Measurements from ENCODE around the gene MIA2.

MIA2 gene

GRCh38 chr14:39384177-39384576, 150.5 kb downstream of the MIA2 start:
- no peak for DNase-seq (ENCODE audit: low spot score)

- DNase-seq (ENCODE audit: low spot score) = no peak
These were observed 159.6 kb downstream of the MIA2 start for GRCh38 chr14:39393289-39393688.

DNA sequence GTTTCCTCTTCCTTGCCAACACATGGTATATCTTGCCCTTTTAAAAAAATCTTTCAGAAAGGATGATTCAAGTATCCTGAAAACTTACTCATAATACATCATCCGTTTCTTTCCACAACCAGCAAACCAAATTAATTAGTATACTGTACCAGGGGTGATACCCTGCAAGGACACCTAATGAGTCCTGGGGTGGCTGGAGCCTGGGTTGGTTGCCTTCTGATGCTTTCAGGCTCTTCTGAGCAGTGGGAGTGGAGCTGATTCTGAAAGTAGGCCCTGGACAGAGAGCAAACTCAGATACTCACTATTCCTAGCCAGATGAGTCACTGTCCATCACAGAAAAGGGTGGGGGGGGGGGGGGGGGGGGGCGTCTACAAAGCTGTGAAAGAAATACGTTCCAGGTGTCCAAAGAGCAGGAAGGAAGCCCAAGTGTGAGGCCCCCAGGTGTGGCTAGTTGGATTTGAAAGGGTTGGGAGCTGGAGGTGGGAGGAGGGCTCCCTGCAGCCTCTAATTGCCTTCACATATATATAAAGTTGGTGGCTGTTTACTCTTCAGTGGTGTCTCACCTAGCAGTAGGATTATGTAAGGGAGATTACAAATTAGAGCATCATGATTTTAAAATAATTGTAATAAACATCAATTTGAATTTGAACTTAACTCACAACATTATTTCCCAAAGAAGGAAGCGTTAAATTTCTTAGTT, 162.0 kb downstream of the MIA2 start:
- no peak for DNase-seq (ENCODE audit: low spot score)

DNA sequence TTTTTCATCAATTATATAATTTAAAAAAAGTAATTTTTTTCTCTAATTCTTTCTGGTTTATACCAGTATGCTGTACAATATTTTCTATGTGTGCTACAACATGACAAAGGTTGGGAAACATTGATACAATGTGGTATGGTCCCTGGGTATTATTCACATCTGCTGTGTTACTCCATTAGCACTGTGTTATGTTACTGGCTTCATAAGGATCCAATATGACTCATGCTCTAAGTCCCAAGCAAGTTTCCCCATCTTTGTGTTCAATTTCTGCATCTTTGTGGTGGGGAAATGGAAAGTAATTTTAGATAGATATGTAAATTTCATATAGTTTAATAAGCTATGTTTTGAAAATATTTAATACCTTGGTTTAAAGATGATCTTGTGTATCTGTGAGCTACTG, 162.7 kb downstream of the MIA2 start:
- DNase-seq (ENCODE audit: low spot score) = no peak

DNA sequence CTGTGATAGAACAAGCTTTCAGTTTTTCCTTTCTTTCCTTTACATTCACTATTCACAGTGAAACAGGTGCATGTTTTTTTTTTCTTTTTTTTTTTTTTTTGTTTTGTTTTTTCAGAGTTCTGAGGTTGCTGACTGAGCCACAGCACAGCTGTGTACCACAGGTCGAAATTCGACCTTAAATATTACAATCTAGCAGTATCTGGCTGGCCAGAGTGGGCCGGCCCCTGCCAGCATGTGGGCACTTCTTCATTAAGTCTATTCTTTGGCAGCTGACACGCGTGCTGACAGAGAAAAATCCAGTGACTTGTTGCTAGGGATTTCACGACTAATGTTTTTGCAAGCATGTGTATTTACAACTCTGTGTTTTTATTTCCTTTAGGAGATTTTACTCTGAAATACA, 164.7 kb downstream of the MIA2 start:
- no peak for DNase-seq (ENCODE audit: low spot score)

GRCh38 chr14:39406560-39406959, 172.8 kb downstream of the MIA2 start:
- DNase-seq (ENCODE audit: low spot score) = no peak

DNA sequence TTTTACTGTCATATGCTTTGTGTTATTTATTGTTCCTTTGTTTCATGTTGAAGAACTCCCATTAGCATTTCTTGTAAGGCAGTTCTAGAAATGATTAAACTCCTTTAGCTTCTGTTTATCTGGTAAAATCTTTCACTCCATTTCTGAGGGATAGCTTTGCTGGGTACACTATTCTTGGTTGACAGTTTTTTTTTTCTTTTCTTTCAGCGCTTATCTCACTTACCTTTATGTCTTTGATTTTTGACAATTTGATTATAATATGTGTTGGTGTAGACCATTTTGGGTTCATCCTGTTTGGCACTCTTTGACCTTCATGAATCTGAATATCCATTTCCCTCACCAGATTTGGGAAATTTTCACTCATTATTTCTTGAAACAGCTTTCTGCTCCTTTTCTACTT, 182.4 kb downstream of the MIA2 start:
- no peak for DNase-seq (ENCODE audit: low spot score)

DNA sequence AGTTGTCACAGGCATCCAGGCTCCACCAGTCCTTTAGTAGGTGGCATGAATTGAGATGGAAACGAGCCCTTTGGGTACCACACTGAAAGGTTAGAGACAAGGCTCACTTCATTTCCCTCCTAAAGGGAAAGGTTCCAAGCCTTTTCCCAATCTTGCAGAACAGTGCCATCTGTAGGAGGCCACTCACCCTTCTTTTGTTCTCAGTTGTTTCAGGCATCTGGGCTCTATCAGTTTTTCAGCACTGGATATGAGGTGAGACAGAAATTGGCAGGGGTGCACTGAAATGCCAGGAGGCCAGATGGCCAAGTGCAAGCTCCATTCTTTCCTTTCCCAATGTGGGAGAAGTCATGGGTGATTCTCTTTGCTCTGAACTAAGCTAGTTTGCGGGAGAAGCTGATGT, 183.3 kb downstream of the MIA2 start:
- no peak for DNase-seq (ENCODE audit: low spot score)

- DNase-seq (ENCODE audit: low spot score) = no peak
These were observed 185.6 kb downstream of the MIA2 start for GRCh38 chr14:39419272-39419671.

DNA sequence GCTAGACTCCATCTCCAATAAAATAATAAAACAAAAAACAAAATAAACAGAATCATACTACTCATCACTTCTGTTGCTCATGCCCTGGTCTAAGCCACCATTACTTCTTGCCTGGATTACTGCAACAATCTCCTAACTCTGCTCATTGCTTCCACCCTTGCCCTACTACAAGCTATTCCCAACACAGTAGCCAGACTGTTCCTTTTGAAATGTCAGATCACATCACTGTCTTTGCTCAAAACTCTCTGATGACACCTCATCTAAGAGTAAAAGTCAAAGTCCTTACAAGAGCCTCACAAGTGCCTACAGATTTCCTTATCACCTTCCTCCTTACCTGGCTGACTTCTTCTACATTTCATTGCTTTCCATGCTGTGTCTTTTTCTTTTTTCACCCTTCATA, 188.5 kb downstream of the MIA2 start:
- no peak for DNase-seq (ENCODE audit: low spot score)

DNA sequence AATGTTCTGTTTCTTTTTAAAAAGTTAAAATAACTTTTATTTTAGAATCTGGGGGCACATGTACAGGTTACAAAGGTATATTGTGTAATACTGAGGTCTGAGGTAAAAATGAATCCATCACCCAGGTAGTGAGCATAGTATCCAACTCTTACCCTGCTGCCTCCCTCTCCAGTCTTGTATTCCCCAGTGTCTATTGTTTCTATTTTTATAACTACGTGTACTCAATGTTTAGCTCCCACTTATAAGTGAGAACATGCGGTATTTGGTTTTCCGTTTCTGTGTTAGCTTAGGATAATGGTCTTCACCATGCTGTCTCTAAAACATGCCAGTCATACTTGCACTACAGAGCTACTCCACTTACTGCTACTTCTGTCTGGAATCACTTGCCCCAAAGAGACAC, 190.1 kb downstream of the MIA2 start:
- no peak for DNase-seq (ENCODE audit: low spot score)

- no peak for DNase-seq (ENCODE audit: low spot score)
These were observed 192.2 kb downstream of the MIA2 start for GRCh38 chr14:39425947-39426346.

DNA sequence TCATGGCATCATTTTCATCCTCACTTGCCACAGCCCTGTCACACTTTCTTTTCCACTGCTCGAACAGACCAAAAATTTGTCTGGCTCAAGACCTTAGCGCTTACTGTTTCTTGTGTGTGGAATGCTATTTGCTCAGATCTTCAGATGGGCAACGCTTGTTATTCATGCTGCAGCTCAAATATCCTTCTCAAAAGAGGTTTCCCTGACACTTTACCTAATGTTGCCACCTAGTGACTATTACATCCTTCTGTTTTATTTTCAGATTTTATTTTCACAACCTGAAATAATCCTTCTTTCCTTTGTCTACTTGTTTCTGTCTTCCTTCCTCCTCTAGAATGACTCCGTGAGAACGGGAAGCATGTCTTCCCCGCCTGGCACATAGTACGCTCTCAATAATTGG, 192.9 kb downstream of the MIA2 start:
- no peak for DNase-seq (ENCODE audit: low spot score)

GRCh38 chr14:39428118-39428517, 194.4 kb downstream of the MIA2 start:
- DNase-seq (ENCODE audit: low spot score) = no peak

- DNase-seq (ENCODE audit: low spot score) = no peak
These were observed 197.2 kb downstream of the MIA2 start for GRCh38 chr14:39430762-39431415.

GRCh38 chr14:39431416-39432178, 197.9 kb downstream of the MIA2 start:
- no peak for DNase-seq (ENCODE audit: low spot score)

DNA sequence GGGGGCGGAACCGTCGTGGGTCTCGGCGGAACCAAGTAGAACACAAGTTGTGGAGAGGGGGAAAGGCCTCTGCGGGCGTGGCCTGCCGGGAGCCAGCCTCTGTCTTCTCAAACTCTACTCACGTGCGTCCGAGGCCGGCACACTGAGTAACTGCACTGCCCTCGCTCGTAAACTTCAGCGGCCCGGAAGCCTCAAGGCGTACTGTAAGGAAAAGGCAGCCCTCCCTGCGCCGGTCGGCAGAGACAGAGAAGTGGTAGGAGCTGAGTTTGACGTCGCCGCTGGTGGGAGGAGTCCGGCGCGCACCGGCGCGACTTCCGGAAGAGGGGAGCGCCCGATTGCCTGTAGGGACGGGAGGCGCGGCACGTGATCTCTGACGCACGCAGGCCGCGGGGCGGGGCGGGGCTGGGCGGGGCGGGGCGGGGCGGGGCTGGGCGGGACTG, 198.5 kb downstream of the MIA2 start, which contains the start of gene FBXO33:
FBXO33 (minus strand) TSS at position 255 of the 440 bp plus-strand sequence. CDS start 271 bp downstream, outside the sequence.
- DNase-seq (ENCODE audit: low spot score) = peak; percentile 96

DNA sequence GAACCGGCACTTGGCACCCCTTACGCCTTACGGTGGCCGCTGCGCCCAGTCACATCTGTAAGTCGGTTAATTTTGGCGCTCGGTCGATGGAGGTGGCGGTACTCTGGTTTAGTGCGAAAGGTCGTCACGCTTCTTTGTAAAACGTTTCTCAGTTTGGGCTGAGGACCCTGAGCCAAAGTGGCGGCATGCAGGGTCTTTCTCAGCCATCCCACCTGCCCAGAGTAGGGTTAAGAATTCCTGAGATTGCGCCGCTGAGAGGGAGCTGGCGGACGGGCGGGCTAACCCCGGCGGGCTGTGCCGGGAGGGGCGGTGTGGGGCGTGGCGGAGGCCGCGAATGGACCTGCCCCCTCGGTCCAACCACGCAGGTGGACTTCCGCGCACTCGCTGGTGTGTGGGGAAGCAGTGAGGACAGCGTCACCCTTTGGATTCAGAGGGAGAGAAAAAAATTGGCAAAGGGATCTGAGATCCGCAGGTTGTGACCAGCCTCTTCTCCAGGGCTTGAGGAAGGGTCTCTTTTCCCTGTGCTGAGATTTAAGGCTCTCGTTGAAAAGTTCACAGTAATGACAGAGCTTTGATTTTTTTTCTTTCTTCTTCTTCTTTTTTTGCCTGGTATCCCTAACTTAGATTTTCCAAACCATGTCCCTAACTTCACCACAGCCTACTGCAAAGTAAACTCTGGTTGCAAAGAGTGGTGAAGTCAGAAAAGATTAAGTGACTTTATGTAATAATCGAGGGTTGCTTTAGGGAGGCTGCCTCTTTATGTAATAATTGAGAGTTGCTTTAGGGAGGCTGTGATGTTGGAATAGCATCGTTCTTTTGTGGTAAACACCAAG, 199.1 kb downstream of the MIA2 start:
- peak; percentile 82 for DNase-seq (ENCODE audit: low spot score)

DNA sequence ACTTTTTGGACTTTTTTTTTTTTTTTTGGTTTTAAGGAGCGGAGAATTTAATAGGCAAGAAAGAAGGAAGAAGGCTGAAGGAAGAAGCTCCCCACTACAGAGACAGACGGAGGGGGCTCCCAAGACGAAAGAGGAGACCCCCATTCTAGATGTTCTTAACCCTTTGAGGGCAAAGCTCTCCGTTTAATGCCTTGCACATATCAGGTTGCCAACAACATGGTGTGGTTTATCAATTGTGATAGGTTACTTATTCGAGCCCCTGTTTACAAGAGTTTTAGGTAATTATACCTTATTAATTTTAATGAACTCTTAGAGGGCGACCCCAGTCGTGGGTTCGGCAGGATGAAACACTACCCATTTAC, 199.7 kb downstream of the MIA2 start:
- DNase-seq (ENCODE audit: low spot score) = no peak

- DNase-seq (ENCODE audit: low spot score) = peak; percentile 80
These were observed 200.7 kb downstream of the MIA2 start for GRCh38 chr14:39434401-39434800.

GRCh38 chr14:39435241-39435640, 201.5 kb downstream of the MIA2 start:
- DNase-seq (ENCODE audit: low spot score) = no peak
